ENCODE data around the gene ATP7A.

GRCh38 chrX:77901506-77901905 lies 9.0 kb upstream of the ATP7A start:
- TF ChIP-seq CTCF (IDR thresholded peaks at IDR 0.05) (no peak), TCF7L2 (IDR thresholded peaks at IDR 0.05; ENCODE audit: low read depth, low read length) (no peak), REST (IDR thresholded peaks at IDR 0.05; ENCODE audit: insufficient read depth in 1 of 2, low read depth in 2 of 2, low read length in 1 of 2) (no peak)
